ENCODE measurements around the gene HSBP1. TPM values are rescaled to one million over a fixed set of nuclear protein-coding genes. Genes with fewer than 3 reads are reported as not detected.

The HSBP1 gene
- total and polyA plus RNA-seq, 3 experiments from 2014 or later = 28.5 to 89.4 (median 84.5) TPM

GRCh38 chr16:83843657-83844056, 35.9 kb downstream of the HSBP1 start:
- H3K27me3 ChIP-seq (ENCODE audit: insufficient read depth, low read length, poor library complexity, severe bottlenecking) = no peaks in the 10 kb centered on the region
- CTCF ChIA-PET = no interaction called here
- H3K27ac Mint-ChIP-seq = no peak overlapping the region

DNA sequence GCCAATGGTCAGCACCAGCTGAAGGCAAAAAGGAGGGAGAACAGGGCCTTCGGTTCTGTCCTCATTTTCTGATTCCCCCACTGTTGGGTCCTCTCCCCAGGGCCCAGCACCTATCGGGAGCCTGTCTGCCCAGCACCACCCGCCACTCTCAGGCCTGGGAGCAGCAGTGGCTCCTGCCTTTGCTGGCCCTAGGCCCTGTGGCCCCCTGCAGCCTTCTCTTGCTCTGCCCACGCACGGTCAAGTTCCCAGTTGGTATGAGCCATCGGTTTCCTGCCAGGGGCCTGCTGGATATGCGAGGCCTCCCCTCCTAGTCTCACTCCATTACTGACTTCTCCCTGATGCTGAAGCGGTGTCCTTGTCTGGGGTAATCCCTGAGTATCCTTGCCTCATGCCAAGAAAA, 37.5 kb downstream of the HSBP1 start:
- no peaks in the 10 kb centered on the region for H3K36me3 Mint-ChIP-seq
- CTCF ChIA-PET = no interaction called here
- Histone ChIP-seq H3K4me1 (ENCODE audit: insufficient read depth, low read length) (no peaks in the 10 kb centered on the region), H3K9me3 (ENCODE audit: low read length) (no peaks in the 10 kb centered on the region), H3K4me3 (ENCODE audit: low read length) (no peak overlapping the region), H3K36me3 (ENCODE audit: insufficient read depth, low read length) (no peaks in the 10 kb centered on the region), H3K27me3 (ENCODE audit: insufficient read depth, low read length, poor library complexity, severe bottlenecking) (no peaks in the 10 kb centered on the region), H3K27ac (ENCODE audit: low read depth, low read length) (no peak overlapping the region)
- POLR2A ChIA-PET = no interaction called here
- H3K27ac Mint-ChIP-seq = no peak overlapping the region
- peaks cover 4% of the 10 kb centered on the region in 2 donors for H3K27me3 Mint-ChIP-seq
- DNase-seq = no peak
- no peaks in the 10 kb centered on the region for H3K4me1 Mint-ChIP-seq
- no peak overlapping the region for H3K4me3 Mint-ChIP-seq
- H3K9me3 Mint-ChIP-seq = no peaks in the 10 kb centered on the region

More at GRCh38 chr16:83843657-83844056, 35.9 kb downstream of the HSBP1 start:
- Histone ChIP-seq H3K9me3 (ENCODE audit: low read length) (no peaks in the 10 kb centered on the region), H3K27ac (ENCODE audit: low read depth, low read length) (no peak overlapping the region), H3K4me1 (ENCODE audit: insufficient read depth, low read length) (no peaks in the 10 kb centered on the region), H3K4me3 (ENCODE audit: low read length) (no peak overlapping the region), H3K36me3 (ENCODE audit: insufficient read depth, low read length) (no peaks in the 10 kb centered on the region)
- H3K9me3 Mint-ChIP-seq = no peaks in the 10 kb centered on the region
- H3K36me3 Mint-ChIP-seq = no peaks in the 10 kb centered on the region
- no peaks in the 10 kb centered on the region for H3K4me1 Mint-ChIP-seq
- no peak overlapping the region for H3K4me3 Mint-ChIP-seq
- DNase-seq = no peak
- H3K27me3 Mint-ChIP-seq = peaks cover 4 to 8% of the 10 kb centered on the region in 2 donors
- POLR2A ChIA-PET = no interaction called here

- no peaks in the 10 kb centered on the region for H3K9me3 ChIP-seq (ENCODE audit: low read length)
- H3K9me3 Mint-ChIP-seq = peaks cover 0 to 3% (median 0%) of the 10 kb centered on the region in 5 donors
- H3K4me3 ChIP-seq (ENCODE audit: low read length) = no peak overlapping the region
- no peaks in the 10 kb centered on the region for H3K4me1 Mint-ChIP-seq
- H3K36me3 Mint-ChIP-seq = no peaks in the 10 kb centered on the region
- H3K36me3 ChIP-seq (ENCODE audit: insufficient read depth, low read length) = no peaks in the 10 kb centered on the region
- H3K4me3 Mint-ChIP-seq = no peak overlapping the region
- DNase-seq = no peak
- H3K27ac ChIP-seq (ENCODE audit: low read depth, low read length) = no peak overlapping the region
- ChIA-PET CTCF (no interaction called here), POLR2A (no interaction called here)
- peaks cover 4 to 17% of the 10 kb centered on the region in 2 donors for H3K27me3 Mint-ChIP-seq
- no peaks in the 10 kb centered on the region for H3K27me3 ChIP-seq (ENCODE audit: insufficient read depth, low read length, poor library complexity, severe bottlenecking)
- H3K4me1 ChIP-seq (ENCODE audit: insufficient read depth, low read length) = no peaks in the 10 kb centered on the region
- H3K27ac Mint-ChIP-seq = no peak overlapping the region
Measured at GRCh38 chr16:83847371-83848225, 39.8 kb downstream of the HSBP1 start.

DNA sequence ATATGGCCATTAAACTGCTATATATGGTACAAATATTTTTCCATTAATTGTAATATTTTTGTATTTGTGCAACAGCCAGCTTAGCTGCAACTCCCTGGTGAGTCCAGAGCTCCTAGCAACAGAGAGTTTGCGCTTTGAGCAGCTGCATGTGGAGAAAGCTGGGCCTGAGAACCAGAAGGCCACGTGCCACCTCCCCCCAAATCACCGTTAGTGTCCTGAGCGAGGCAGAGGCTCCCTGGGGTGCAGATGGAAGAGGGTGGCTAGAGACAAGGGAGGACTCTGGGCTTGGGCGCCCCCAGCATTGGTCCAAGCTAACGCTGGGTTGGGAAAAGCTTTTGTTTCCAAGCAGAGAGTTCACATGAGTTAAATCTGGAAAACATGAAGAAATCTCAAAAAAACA, 41.6 kb downstream of the HSBP1 start:
- Histone ChIP-seq H3K27ac (ENCODE audit: low read depth, low read length) (no peak overlapping the region), H3K27me3 (ENCODE audit: insufficient read depth, low read length, poor library complexity, severe bottlenecking) (no peaks in the 10 kb centered on the region), H3K36me3 (ENCODE audit: insufficient read depth, low read length) (no peaks in the 10 kb centered on the region), H3K4me3 (ENCODE audit: low read length) (no peak overlapping the region), H3K4me1 (ENCODE audit: insufficient read depth, low read length) (no peaks in the 10 kb centered on the region), H3K9me3 (ENCODE audit: low read length) (no peaks in the 10 kb centered on the region)
- CTCF ChIA-PET = no interaction called here
- no peaks in the 10 kb centered on the region for H3K4me1 Mint-ChIP-seq
- H3K9me3 Mint-ChIP-seq = peaks cover 0 to 3% (median 0%) of the 10 kb centered on the region in 5 donors
- H3K27ac Mint-ChIP-seq = no peak overlapping the region
- no peaks in the 10 kb centered on the region for H3K36me3 Mint-ChIP-seq
- POLR2A ChIA-PET = interaction anchor here (0.7 kb wide), 1 partner anchor 1036 kb away, joined by 3 read pairs; no protein-coding TSS in a partner anchor
- H3K4me3 Mint-ChIP-seq = no peak overlapping the region
- peaks cover 1 to 21% of the 10 kb centered on the region in 2 donors for H3K27me3 Mint-ChIP-seq
- no peak for DNase-seq

DNA sequence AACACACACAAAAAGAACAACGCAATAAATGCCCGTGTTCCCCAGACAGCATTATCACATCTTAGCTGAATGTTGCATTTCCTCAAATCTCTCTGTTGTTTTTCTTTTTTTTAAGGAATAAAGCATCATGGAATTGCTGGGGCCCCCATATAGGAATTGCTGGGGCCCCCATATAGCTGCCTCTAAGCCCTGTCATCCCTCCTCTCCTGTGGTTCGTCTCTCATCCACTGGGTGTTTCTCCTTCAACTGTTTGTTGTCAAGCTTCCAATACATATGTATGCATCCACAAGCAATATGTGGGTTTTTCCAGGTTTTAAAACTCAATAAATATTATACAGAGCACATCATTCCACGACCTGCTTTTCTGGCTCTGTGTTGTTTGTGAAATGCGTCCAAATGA, 43.2 kb downstream of the HSBP1 start:
- Mint-ChIP-seq H3K9me3 (peaks cover 0 to 3% (median 0%) of the 10 kb centered on the region in 5 donors), H3K4me1 (no peaks in the 10 kb centered on the region), H3K4me3 (no peak overlapping the region), H3K36me3 (no peaks in the 10 kb centered on the region), H3K27me3 (peaks cover 1 to 21% of the 10 kb centered on the region in 2 donors), H3K27ac (no peak overlapping the region)
- Histone ChIP-seq H3K27me3 (ENCODE audit: insufficient read depth, low read length, poor library complexity, severe bottlenecking) (no peaks in the 10 kb centered on the region), H3K27ac (ENCODE audit: low read depth, low read length) (no peak overlapping the region), H3K9me3 (ENCODE audit: low read length) (no peaks in the 10 kb centered on the region), H3K4me3 (ENCODE audit: low read length) (no peak overlapping the region), H3K4me1 (ENCODE audit: insufficient read depth, low read length) (no peaks in the 10 kb centered on the region), H3K36me3 (ENCODE audit: insufficient read depth, low read length) (no peaks in the 10 kb centered on the region)
- no peak for DNase-seq
- ChIA-PET CTCF (no interaction called here), POLR2A (no interaction called here)

- ChIA-PET CTCF (no interaction called here), POLR2A (no interaction called here)
- no peaks in the 10 kb centered on the region for H3K4me1 ChIP-seq (ENCODE audit: insufficient read depth, low read length)
- no peak overlapping the region for H3K27ac ChIP-seq (ENCODE audit: low read depth, low read length)
- Mint-ChIP-seq H3K36me3 (no peaks in the 10 kb centered on the region), H3K4me3 (no peak overlapping the region), H3K9me3 (peaks cover 0 to 3% (median 0%) of the 10 kb centered on the region in 5 donors), H3K27ac (no peak overlapping the region), H3K27me3 (peaks cover 1 to 21% of the 10 kb centered on the region in 2 donors), H3K4me1 (no peaks in the 10 kb centered on the region)
- no peaks in the 10 kb centered on the region for H3K9me3 ChIP-seq (ENCODE audit: low read length)
- no peak for DNase-seq
- H3K27me3 ChIP-seq (ENCODE audit: insufficient read depth, low read length, poor library complexity, severe bottlenecking) = no peaks in the 10 kb centered on the region
- H3K36me3 ChIP-seq (ENCODE audit: insufficient read depth, low read length) = no peaks in the 10 kb centered on the region
- H3K4me3 ChIP-seq (ENCODE audit: low read length) = no peak overlapping the region
Measured at GRCh38 chr16:83851473-83851872, 43.7 kb downstream of the HSBP1 start.

DNA sequence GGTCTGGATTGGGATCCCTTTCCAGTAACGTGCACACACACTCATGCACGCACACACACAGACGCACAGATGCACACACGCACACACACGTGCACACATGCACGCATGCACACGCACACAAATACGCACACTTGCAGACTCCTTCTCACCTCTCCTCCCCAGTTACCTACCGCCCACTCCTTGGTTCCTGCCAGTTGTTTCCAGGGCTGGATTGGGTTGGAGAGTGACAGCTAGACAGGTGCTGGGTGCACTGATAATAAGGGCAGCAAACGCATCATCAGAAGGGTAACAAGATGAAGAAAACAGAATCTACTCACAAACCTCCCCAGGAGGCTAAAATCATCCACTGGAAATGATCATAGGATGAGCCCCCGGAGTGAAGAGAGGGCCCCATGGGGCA, 45.0 kb downstream of the HSBP1 start:
- Mint-ChIP-seq H3K4me1 (no peaks in the 10 kb centered on the region), H3K9me3 (peaks cover 0 to 3% (median 0%) of the 10 kb centered on the region in 5 donors), H3K27me3 (peaks cover 1 to 18% of the 10 kb centered on the region in 2 donors), H3K4me3 (no peak overlapping the region), H3K27ac (no peak overlapping the region), H3K36me3 (no peaks in the 10 kb centered on the region)
- no peak overlapping the region for H3K27ac ChIP-seq (ENCODE audit: low read depth, low read length)
- no peak for DNase-seq
- no peaks in the 10 kb centered on the region for H3K27me3 ChIP-seq (ENCODE audit: insufficient read depth, low read length, poor library complexity, severe bottlenecking)
- no peaks in the 10 kb centered on the region for H3K36me3 ChIP-seq (ENCODE audit: insufficient read depth, low read length)
- CTCF ChIA-PET = no interaction called here
- H3K4me1 ChIP-seq (ENCODE audit: insufficient read depth, low read length) = no peaks in the 10 kb centered on the region
- H3K4me3 ChIP-seq (ENCODE audit: low read length) = no peak overlapping the region
- no peaks in the 10 kb centered on the region for H3K9me3 ChIP-seq (ENCODE audit: low read length)
- POLR2A ChIA-PET = no interaction called here

DNA sequence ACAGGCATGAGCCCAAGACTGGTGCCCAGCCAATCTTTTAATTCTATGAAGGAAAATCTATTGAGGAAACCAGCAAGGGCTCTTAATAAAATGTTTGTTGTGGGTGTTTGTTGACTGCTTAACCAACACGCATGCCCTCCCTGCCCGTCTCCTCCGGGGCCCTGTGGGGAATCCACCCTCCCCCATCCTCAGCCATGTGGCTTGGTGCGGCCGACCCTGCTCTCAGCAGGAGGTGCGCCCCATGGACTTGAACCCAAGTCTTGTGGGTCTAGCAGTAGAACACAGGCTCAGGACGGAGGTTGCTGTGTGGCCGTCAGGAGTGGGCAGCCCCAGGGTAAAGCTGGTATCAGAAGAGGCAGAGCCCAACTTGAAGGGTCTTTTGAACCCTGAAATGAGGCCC, 46.1 kb downstream of the HSBP1 start:
- Mint-ChIP-seq H3K9me3 (peaks cover 0 to 3% (median 0%) of the 10 kb centered on the region in 5 donors), H3K4me1 (no peaks in the 10 kb centered on the region), H3K27ac (no peak overlapping the region), H3K36me3 (no peaks in the 10 kb centered on the region), H3K4me3 (no peak overlapping the region), H3K27me3 (peaks cover 1 to 21% of the 10 kb centered on the region in 2 donors)
- H3K27ac ChIP-seq (ENCODE audit: low read depth, low read length) = no peak overlapping the region
- ChIA-PET CTCF (no interaction called here), POLR2A (no interaction called here)
- no peak overlapping the region for H3K4me3 ChIP-seq (ENCODE audit: low read length)
- no peaks in the 10 kb centered on the region for H3K27me3 ChIP-seq (ENCODE audit: insufficient read depth, low read length, poor library complexity, severe bottlenecking)
- H3K4me1 ChIP-seq (ENCODE audit: insufficient read depth, low read length) = no peaks in the 10 kb centered on the region
- H3K36me3 ChIP-seq (ENCODE audit: insufficient read depth, low read length) = no peaks in the 10 kb centered on the region
- H3K9me3 ChIP-seq (ENCODE audit: low read length) = no peaks in the 10 kb centered on the region
- no peak for DNase-seq
